ENCODE data around the gene PLPP3. TPM values are rescaled to one million over a fixed set of nuclear protein-coding genes. Genes with fewer than 3 reads are reported as not detected.

Gene PLPP3
- polyA plus RNA-seq, 1 of the 3 experiments (the other 2 are of a cell fraction), result 32.2 TPM

GRCh38 chr1:56534130-56534651 is 45.2 kb downstream of the PLPP3 start:
- peaks cover 6% of the 10 kb centered on the region; the same call in 1 of the 2 replicates for H4K20me1 ChIP-seq (ENCODE audit: insufficient read depth)
- 96% methylated on average over 5 of the region's 5 CpGs for WGBS (ENCODE audit: low lambda C conversion rate)
- H2AFZ ChIP-seq (ENCODE audit: low read depth), result no peak overlapping the region

More at GRCh38 chr1:56534130-56534651, 45.2 kb downstream of the PLPP3 start:
- POLR2A ChIA-PET, result no interaction called here
- peak overlapping the region in 1 of 2 experiments; percentile 8; a peak in 2 of 4 replicates for H3K27ac ChIP-seq (ENCODE audit: low read depth in 2 of 2, low read length in 1 of 2)
- H3K27me3 ChIP-seq (ENCODE audit: insufficient read depth), result no peaks in the 10 kb centered on the region
- TF ChIP-seq RCOR1 (IDR thresholded peaks at IDR 0.05; ENCODE audit: low read length), result no peak
- TF ChIP-seq ZBTB33 (IDR thresholded peaks at IDR 0.05; ENCODE audit: borderline replicate concordance, low read depth), result no peak
- TF ChIP-seq USF1 (IDR thresholded peaks at IDR 0.05; ENCODE audit: borderline replicate concordance, low read depth), result no peak
- no peak for TF ChIP-seq MEF2A (IDR thresholded peaks at IDR 0.05; ENCODE audit: borderline replicate concordance, low read depth)
- TF ChIP-seq YY1 (IDR thresholded peaks at IDR 0.05; ENCODE audit: low read depth), result no peak
- TF ChIP-seq FOXJ3 (CRISPR knock-in tag; IDR thresholded peaks at IDR 0.05), result no peak
- TF ChIP-seq GATA2 (CRISPR knock-in tag; IDR thresholded peaks at IDR 0.05), result no peak
- TF ChIP-seq REST (IDR thresholded peaks at IDR 0.05; ENCODE audit: low read depth, low read length), result no peak
- TF ChIP-seq RFX5 (IDR thresholded peaks at IDR 0.05; ENCODE audit: low read length), result no peak
- TF ChIP-seq SMC3 (IDR thresholded peaks at IDR 0.05; ENCODE audit: low read depth, low read length), result no peak
- TF ChIP-seq USF2 (IDR thresholded peaks at IDR 0.05; ENCODE audit: borderline replicate concordance, low read depth, low read length), result no peak
- no peak for TF ChIP-seq RXRA (IDR thresholded peaks at IDR 0.05; ENCODE audit: borderline replicate concordance, low read depth)
- no peak for TF ChIP-seq ELF1 (IDR thresholded peaks at IDR 0.05)
- CTCF ChIA-PET, result interaction anchor here (1.5 kb wide), 1 partner anchor 51 kb away, joined by 4 read pairs; no protein-coding TSS in a partner anchor
- peaks cover 5 to 63% of the 10 kb centered on the region in 2 experiments for H3K36me3 ChIP-seq (replicated peaks in 1 of 2; ENCODE audit: control insufficient read depth in 1 of 2, insufficient read depth in 2 of 2, low read length in 1 of 2)
- H3K4me2 ChIP-seq, result no peak overlapping the region
- H3K4me3 ChIP-seq (ENCODE audit: low read depth in 2 of 2, low read length in 1 of 2), result no peak overlapping the region
- peaks cover 9% of the 10 kb centered on the region; the same call in 1 of the 2 replicates for H3K79me2 ChIP-seq (ENCODE audit: insufficient read depth)
- H3K9me2 ChIP-seq, result no peaks in the 10 kb centered on the region
- H3K9me3 ChIP-seq, result no peaks in the 10 kb centered on the region
- H3F3A ChIP-seq (replicated peaks; ENCODE audit: insufficient read depth), result no peaks in the 10 kb centered on the region
- no peak for DNase-seq
- H3K4me1 ChIP-seq (ENCODE audit: control insufficient read depth in 1 of 2, insufficient read depth in 2 of 2, low read depth in 1 of 2, low read length in 1 of 2), result peaks cover 0 to 74% of the 10 kb centered on the region in 2 experiments; a peak in 2 of 4 replicates
- no peak overlapping the region for H3K9ac ChIP-seq

All from SK-N-SH (cell line).